Stimulated activated CD4-positive, alpha-beta T cell treated with anti-CD3 and anti-CD28 coated beads, Interleukin-15, amount 100 ng/mL, for 24 hours (primary cell): ENCODE results near the gene ZFP36L1.

Experiments
- DNase-seq: peaks from one replicate; pipeline ENCODE4 v3.0.0-alpha.2; 2020

Gene ZFP36L1

GRCh38 chr14:68794851-68795596 lies 2.2 kb upstream of the ZFP36L1 start:
- peak; percentile 79 for DNase-seq

- peak; percentile 90 for DNase-seq
Observed at GRCh38 chr14:68794130-68794850, 1.4 kb upstream of the ZFP36L1 start.

- peak; percentile 60 for DNase-seq
Observed at GRCh38 chr14:68793734-68794129, 865 bp upstream of the ZFP36L1 start.

- DNase-seq, result no peak
Observed at GRCh38 chr14:68792678-68792978, 239 bp downstream of the ZFP36L1 start.

- DNase-seq, result peak; percentile 49
Observed at GRCh38 chr14:68791902-68792677, 777 bp downstream of the ZFP36L1 start.

GRCh38 chr14:68791078-68791901 lies 1.6 kb downstream of the ZFP36L1 start:
- peak; percentile 63 for DNase-seq

- peak; percentile 85 for DNase-seq
Observed at GRCh38 chr14:68790644-68791077, 2.2 kb downstream of the ZFP36L1 start.

GRCh38 chr14:68789821-68790643 lies 2.8 kb downstream of the ZFP36L1 start:
- peak; percentile 41 for DNase-seq

GRCh38 chr14:68788996-68789820 lies 3.7 kb downstream of the ZFP36L1 start:
- DNase-seq, result peak; percentile 88

GRCh38 chr14:68788275-68788995 lies 4.4 kb downstream of the ZFP36L1 start:
- no peak for DNase-seq

- DNase-seq, result peak; percentile 46
Observed at GRCh38 chr14:68787092-68787992, 5.5 kb downstream of the ZFP36L1 start.

- peak; percentile 16 for DNase-seq
Observed at GRCh38 chr14:68786491-68787091, 6.3 kb downstream of the ZFP36L1 start.

GRCh38 chr14:68785534-68786490 lies 7.1 kb downstream of the ZFP36L1 start:
- DNase-seq, result peak; percentile 48

GRCh38 chr14:68784978-68785533 lies 7.8 kb downstream of the ZFP36L1 start:
- DNase-seq, result no peak

- DNase-seq, result no peak
Observed at GRCh38 chr14:68784226-68784910, 8.5 kb downstream of the ZFP36L1 start.
